CD14-positive monocyte (primary cell): Measurements from ENCODE around the gene IRF2. TPM values are rescaled to one million over a fixed set of nuclear protein-coding genes. Genes with fewer than 3 reads are reported as not detected.

Experiments used
- DNase-seq, 3 donors: peaks; one replicate each; pipeline ENCODE4 v3.0.0-alpha.2; 2011 to 2022
- H2AFZ ChIP-seq: 2 replicates; pipeline ENCODE4 v1.6.0; 2012; ENCODE audit warnings: mild to moderate bottlenecking, low read depth, low read length, inconsistent platforms; ENCODE audit not compliant: insufficient read depth, poor library complexity, severe bottlenecking
- H3K27ac ChIP-seq, 2 donors: 1 replicate in 1 of 2; 2 replicates in 1 of 2; pipeline ENCODE4 v1.5.1; 2012 to 2013; ENCODE audit warnings: low read length in 2 of 2, control low read depth in 1 of 2, inconsistent platforms in 1 of 2, low read depth in 1 of 2, mild to moderate bottlenecking in 1 of 2
- H3K27me3 ChIP-seq, 2 donors: one replicate each; pipeline versions ENCODE4 v1.6.0 to v1.6.1; 2011 to 2013; ENCODE audit warnings: low read length in 2 of 2; ENCODE audit not compliant: control insufficient read depth in 2 of 2, insufficient read depth in 2 of 2
- H3K36me3 ChIP-seq, 2 donors: replicated peaks in 1 of 2; 1 replicate in 1 of 2; 2 replicates in 1 of 2; pipeline versions ENCODE4 v1.5.1 to v1.6.1; 2012 to 2013; ENCODE audit warnings: low read length in 2 of 2, control low read depth in 1 of 2, inconsistent platforms in 1 of 2, mild to moderate bottlenecking in 1 of 2; ENCODE audit not compliant: insufficient read depth in 2 of 2, control insufficient read depth in 1 of 2
- H3K4me1 ChIP-seq, 2 donors: 1 replicate in 1 of 2; 2 replicates in 1 of 2; pipeline versions ENCODE4 v1.5.1 to v1.6.1; 2012 to 2013; ENCODE audit warnings: low read length in 2 of 2, control low read depth in 1 of 2, inconsistent platforms in 1 of 2, mild to moderate bottlenecking in 1 of 2, moderate library complexity in 1 of 2; ENCODE audit not compliant: insufficient read depth in 2 of 2, control insufficient read depth in 1 of 2
- H3K4me2 ChIP-seq: replicated peaks from 2 replicates; pipeline ENCODE3; 2012; ENCODE audit warnings: low read length, moderate library complexity, mild to moderate bottlenecking; ENCODE audit not compliant: poor library complexity, severe bottlenecking; ENCODE audit errors: extremely low read depth
- H3K4me3 ChIP-seq, 3 experiments: fragments of 200-600 bp in 1 of 3; sonication (generic) in 1 of 3; replicated peaks in 1 of 3; 1 replicate in 2 of 3; 2 replicates in 1 of 3; pipeline ENCODE4 v1.5.1; 2011 to 2013; ENCODE audit warnings: low read length in 3 of 3, mild to moderate bottlenecking in 3 of 3, control low read depth in 2 of 3, low read depth in 2 of 3, inconsistent platforms in 1 of 3, moderate library complexity in 1 of 3
- H3K79me2 ChIP-seq: 2 replicates; pipeline ENCODE4 v1.6.0; 2012; ENCODE audit warnings: mild to moderate bottlenecking, control low read depth, inconsistent platforms, low read length, moderate library complexity; ENCODE audit not compliant: insufficient read depth
- H3K9ac ChIP-seq: 2 replicates; pipeline ENCODE4 v1.6.0; 2017; ENCODE audit warnings: low read length, mild to moderate bottlenecking; ENCODE audit not compliant: insufficient read depth, poor library complexity, severe bottlenecking
- H3K9me3 ChIP-seq, 2 donors: replicated peaks in 1 of 2; 1 replicate in 1 of 2; 2 replicates in 1 of 2; pipeline versions ENCODE4 v1.5.1 to v1.6.1; 2012 to 2013; ENCODE audit warnings: low read length in 2 of 2, control low read depth in 1 of 2; ENCODE audit not compliant: control insufficient read depth in 1 of 2, insufficient read depth in 1 of 2
- H4K20me1 ChIP-seq: 2 replicates; pipeline ENCODE4 v1.6.0; 2012; ENCODE audit warnings: mild to moderate bottlenecking, low read length, control low read depth, moderate library complexity; ENCODE audit not compliant: insufficient read depth
- H3K27ac Mint-ChIP-seq, 7 donors: one replicate each; pipeline ENCODE4 v1.8.0; 2020; ENCODE audit warnings: mild to moderate bottlenecking in 7 of 7, mixed read lengths in 7 of 7, moderate library complexity in 6 of 7, inconsistent platforms in 2 of 7
- H3K27me3 Mint-ChIP-seq, 3 donors: one replicate each; pipeline ENCODE4 v1.8.0; 2021 to 2022; ENCODE audit warnings: low read depth in 3 of 3, mild to moderate bottlenecking in 3 of 3, mixed read lengths in 3 of 3, moderate library complexity in 3 of 3, inconsistent platforms in 1 of 3
- H3K36me3 Mint-ChIP-seq, 2 donors: one replicate each; pipeline ENCODE4 v1.8.0; 2020; ENCODE audit warnings: mixed read lengths in 2 of 2, inconsistent platforms in 1 of 2, mild to moderate bottlenecking in 1 of 2
- H3K4me1 Mint-ChIP-seq: one replicate; pipeline ENCODE4 v1.8.0; 2020; ENCODE audit warnings: mild to moderate bottlenecking, mixed read lengths
- H3K4me3 Mint-ChIP-seq, 2 donors: one replicate each; pipeline ENCODE4 v1.8.0; 2020; ENCODE audit warnings: mild to moderate bottlenecking in 2 of 2, mixed read lengths in 2 of 2, moderate library complexity in 1 of 2
- H3K9me3 Mint-ChIP-seq, 7 donors: one replicate each; pipeline ENCODE4 v1.8.0; 2020 to 2022; ENCODE audit warnings: mixed read lengths in 7 of 7, mild to moderate bottlenecking in 6 of 7, moderate library complexity in 6 of 7, inconsistent platforms in 2 of 7
- CTCF ChIP-seq: fragments of 200-600 bp; IDR thresholded peaks from one replicate; pipeline ENCODE4 v1.8.0; 2022; ENCODE audit warnings: antibody characterized with exemption, mild to moderate bottlenecking
- WGBS: methylation state at CpG from one replicate; pipeline ENCODE4 v1.1.5; 2013; ENCODE audit warnings: missing lambda C conversion rate; ENCODE audit not compliant: insufficient coverage; 5-methylcytosine and 5-hydroxymethylcytosine counted together
- intact Hi-C, 2 donors: fragments of 100-400 bp; cut with micrococcal nuclease; formaldehyde crosslinking; loops; one replicate each; pipeline versions ENCODE4 v1.15.0 to v1.15.1; 2023
- polyA plus RNA-seq, 3 donors: library from polyadenylated mRNA; depleted of rRNA in 1 of 3; unstranded in 2 of 3; stranded (reverse) in 1 of 3; fragments of 300-500 nt in 2 of 3; fragments of >200 nt in 1 of 3; fragmentation: Illumina TruSeq in 2 of 3; gene quantifications; 1 replicate in 2 of 3; 2 replicates in 1 of 3; pipeline ENCODE4 v1.2.3, GENCODE V29; 2012 to 2021

The IRF2 gene
- polyA plus RNA-seq, 3 donors: 51.3 to 76.8 (median 56.1) TPM

GRCh38 chr4:184489771-184490170 is 15.4 kb upstream of the IRF2 start:
- peaks cover 0 to 4% (median 0%) of the 10 kb centered on the region in 7 donors for H3K9me3 Mint-ChIP-seq
- TF ChIP-seq CTCF: no peak
- Histone ChIP-seq H3K4me3 (no peak overlapping the region), H3K36me3 (no peaks in the 10 kb centered on the region), H3K4me1 (no peaks in the 10 kb centered on the region), H4K20me1 (no peaks in the 10 kb centered on the region), H3K27me3 (no peaks in the 10 kb centered on the region), H3K79me2 (no peaks in the 10 kb centered on the region), H3K27ac (no peak overlapping the region), H3K4me2 (no peak overlapping the region), H2AFZ (no peak overlapping the region), H3K9me3 (no peaks in the 10 kb centered on the region), H3K9ac (no peak overlapping the region)
- H3K27me3 Mint-ChIP-seq: peaks cover 0 to 2% (median 0%) of the 10 kb centered on the region in 3 donors
- H3K4me3 Mint-ChIP-seq: no peak overlapping the region
- DNase-seq: no peak
- WGBS: 100% methylated on average over 4 of the region's 8 CpGs
- no peak overlapping the region for H3K27ac Mint-ChIP-seq
- no peaks in the 10 kb centered on the region for H3K36me3 Mint-ChIP-seq
- H3K4me1 Mint-ChIP-seq: peaks cover 4% of the 10 kb centered on the region
- intact Hi-C loops: no loop called here

GRCh38 chr4:184487503-184487902 is 13.2 kb upstream of the IRF2 start:
- H4K20me1 ChIP-seq: no peaks in the 10 kb centered on the region
- no peaks in the 10 kb centered on the region for H3K36me3 ChIP-seq
- DNase-seq: no peak
- 80% methylated on average over 1 of the region's 9 CpGs for WGBS
- no peaks in the 10 kb centered on the region for H3K27me3 ChIP-seq
- no peak overlapping the region for H3K4me2 ChIP-seq
- H3K27ac ChIP-seq: no peak overlapping the region
- no peak overlapping the region for H3K4me3 ChIP-seq
- no peak overlapping the region for H2AFZ ChIP-seq
- peak overlapping the region in 1 of 7 donors; percentile 2 for H3K27ac Mint-ChIP-seq
- peaks cover 0 to 2% (median 2%) of the 10 kb centered on the region in 3 donors for H3K27me3 Mint-ChIP-seq
- no peak overlapping the region for H3K4me3 Mint-ChIP-seq
- H3K9me3 ChIP-seq: peaks cover 0 to 4% of the 10 kb centered on the region in 2 donors
- intact Hi-C loops: no loop called here
- H3K36me3 Mint-ChIP-seq: peaks cover 3 to 5% of the 10 kb centered on the region in 2 donors
- no peaks in the 10 kb centered on the region for H3K4me1 ChIP-seq
- H3K4me1 Mint-ChIP-seq: peaks cover 10% of the 10 kb centered on the region
- H3K9ac ChIP-seq: no peak overlapping the region
- TF ChIP-seq CTCF: no peak
- H3K79me2 ChIP-seq: no peaks in the 10 kb centered on the region
- H3K9me3 Mint-ChIP-seq: peaks cover 3 to 6% (median 5%) of the 10 kb centered on the region in 7 donors
